ENCODE data around the gene TRANK1.
"Not testable (repeated sequence)": the region's sequence is repeated elsewhere in the genome, so short reads cannot be mapped to it uniquely, and the experiment has no call there.

Gene TRANK1

DNA sequence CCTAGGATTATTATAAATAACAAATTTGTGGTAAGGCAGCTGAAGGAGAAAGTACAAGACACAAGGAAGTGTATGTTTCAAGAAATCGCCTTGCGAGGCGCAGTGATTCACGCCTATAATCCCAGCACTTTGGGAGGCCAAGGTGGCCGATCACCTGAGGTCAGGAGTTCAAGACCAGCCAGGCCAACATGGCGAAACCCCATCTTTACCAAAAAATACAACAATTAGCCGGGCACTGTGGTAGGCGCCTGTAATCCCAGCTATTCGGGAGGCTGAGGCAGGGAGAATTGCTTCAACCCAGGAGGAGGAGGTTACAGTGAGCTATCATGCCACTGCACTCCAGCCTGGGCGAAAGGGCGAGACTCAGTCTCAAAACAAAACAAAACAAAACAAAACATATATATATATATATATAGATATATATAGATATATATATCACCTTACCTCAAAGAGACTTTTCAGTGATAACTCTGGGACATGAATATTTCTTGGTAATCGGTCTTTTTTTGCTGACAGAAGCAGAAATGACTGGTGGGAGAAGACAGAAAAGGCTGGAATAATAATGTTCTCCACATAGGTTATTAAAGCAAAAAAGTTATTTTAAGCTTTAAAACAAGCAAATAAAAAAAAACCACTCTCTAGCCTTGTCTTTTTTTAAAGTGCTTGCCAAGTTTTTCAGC, 52.3 kb downstream of the TRANK1 start:
- DNase-seq (ENCODE audit: low read depth) = no peak

DNA sequence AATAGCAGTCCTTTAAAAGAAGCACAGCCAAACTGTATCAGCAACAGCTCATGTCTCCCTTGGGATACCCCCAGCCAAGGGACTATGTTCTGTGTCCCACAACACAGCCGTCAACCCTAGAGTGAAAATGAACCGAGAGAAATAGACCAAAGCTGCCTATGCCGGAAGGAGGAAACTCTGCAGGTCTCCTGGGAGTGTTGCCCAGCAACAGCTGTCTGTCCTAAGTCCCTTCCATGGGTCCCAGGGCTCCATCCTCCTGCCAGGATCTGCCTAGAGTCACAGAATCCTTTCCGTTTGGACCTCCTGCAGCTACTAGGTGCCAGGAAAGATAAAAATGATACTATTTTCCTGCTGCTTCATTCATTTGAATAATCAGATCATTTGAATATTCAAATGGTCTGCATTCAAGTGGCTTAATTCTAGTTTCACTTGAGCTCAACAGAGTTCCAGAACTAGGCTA, 53.1 kb downstream of the TRANK1 start:
- no peak for DNase-seq (ENCODE audit: low read depth)

DNA sequence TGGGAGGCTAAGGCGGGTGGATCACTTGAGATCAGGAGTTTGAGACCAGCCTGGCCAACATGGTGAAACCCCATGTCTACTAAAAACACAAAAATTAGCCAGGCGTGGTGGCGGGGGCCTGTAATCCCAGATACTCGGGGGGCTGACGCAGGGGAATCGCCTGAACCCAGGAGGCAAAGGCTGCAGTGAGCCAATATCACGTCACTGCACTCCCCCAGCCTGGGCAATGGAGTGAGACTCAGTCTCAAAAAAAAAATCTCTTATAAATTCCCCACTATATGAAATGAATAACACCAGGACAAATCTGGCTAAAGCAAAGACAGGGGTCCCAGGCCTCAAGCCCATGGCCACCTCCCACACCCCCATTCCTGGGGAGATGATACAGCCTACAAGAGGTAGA, 53.8 kb downstream of the TRANK1 start:
- not testable (repeated sequence) for DNase-seq (ENCODE audit: low read depth)

DNA sequence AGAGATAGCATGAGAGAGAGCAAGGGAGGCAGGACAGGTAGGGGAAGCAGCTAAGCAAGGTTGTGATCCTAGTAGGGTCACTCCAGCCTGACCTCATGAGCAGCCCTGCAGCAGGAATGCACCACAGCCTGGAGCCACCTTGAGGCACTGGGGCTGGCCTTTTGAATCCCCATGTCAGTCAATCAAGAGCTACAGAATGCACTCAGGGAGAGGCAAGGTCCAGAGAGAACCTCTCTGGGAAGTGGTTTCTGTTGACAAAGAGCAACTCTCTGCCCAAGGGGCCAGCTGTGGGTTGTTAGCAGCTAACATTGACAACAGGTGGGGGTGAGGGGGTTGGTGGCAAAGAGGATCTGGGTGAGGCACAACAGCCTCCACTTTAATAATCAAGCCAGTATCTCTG, 54.6 kb downstream of the TRANK1 start:
- no peak for DNase-seq (ENCODE audit: low read depth)

DNA sequence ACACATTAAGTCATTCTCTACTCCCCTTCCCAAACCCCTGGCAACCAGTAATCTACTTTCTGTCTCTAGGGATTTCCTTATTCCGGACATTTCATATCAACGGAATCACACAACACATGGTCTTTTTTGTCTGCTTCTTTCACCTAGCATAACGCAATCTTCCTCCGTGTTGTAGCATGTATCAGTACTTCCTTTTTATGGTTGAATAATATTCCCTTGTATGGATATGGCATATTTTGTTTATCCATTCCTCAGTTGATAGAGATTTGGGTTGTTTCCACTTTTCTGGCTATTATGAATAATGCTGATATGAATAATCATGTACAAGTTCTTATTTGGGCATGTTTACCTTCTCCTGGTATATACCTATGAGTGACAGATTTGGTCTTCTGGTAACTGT, 63.1 kb downstream of the TRANK1 start:
- DNase-seq (ENCODE audit: low read depth) = no peak

DNA sequence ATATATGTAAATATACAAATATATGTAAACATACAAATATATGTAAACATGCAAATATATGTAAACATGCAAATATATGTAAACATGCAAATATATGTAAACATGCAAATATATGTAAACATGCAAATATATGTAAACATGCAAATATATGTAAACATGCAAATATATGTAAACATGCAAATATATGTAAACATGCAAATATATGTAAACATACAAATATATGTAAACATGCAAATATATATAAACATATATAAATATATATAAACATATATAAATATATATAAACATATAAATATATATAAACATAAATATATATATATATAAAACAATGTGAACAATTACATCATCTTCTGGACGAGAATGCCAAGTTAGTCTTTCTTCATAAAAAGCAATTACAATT, 65.0 kb downstream of the TRANK1 start:
- not testable (repeated sequence) for DNase-seq (ENCODE audit: low read depth)

DNA sequence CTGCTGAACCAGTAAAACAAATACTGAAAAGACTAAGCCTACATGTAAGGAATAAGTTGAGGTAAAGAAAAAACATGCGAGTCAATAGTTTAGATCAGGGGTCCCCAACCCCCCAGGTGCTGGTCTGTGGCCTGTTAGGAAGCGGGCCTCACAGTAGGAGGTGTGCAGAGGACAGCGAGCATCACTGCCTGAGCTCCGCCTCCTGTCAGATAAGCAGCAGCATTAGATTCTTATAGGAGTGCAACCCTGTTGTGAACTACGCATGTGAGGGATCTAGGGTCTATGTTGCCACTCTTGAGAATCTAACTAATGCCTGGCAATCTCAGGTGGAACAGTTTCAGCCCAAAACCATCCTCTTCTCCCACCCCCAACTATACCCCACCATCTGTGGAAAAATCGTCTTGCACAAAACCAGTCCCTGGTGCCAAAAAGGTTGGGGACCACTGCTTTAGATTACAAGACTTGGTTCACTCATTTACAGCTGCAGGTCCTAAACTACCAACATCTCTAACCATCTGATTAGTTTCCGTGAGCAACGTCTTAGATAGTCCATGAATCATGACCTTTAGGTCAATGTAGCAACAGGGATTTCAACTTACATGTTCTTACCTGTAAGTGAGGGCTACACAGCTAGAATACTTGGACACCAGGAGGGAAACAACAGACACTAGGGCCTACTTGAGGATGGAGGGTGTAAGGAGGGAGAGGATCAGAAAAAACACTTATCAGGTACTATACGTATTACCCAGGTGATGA, 66.7 kb downstream of the TRANK1 start:
- no peak for DNase-seq (ENCODE audit: low read depth)

DNA sequence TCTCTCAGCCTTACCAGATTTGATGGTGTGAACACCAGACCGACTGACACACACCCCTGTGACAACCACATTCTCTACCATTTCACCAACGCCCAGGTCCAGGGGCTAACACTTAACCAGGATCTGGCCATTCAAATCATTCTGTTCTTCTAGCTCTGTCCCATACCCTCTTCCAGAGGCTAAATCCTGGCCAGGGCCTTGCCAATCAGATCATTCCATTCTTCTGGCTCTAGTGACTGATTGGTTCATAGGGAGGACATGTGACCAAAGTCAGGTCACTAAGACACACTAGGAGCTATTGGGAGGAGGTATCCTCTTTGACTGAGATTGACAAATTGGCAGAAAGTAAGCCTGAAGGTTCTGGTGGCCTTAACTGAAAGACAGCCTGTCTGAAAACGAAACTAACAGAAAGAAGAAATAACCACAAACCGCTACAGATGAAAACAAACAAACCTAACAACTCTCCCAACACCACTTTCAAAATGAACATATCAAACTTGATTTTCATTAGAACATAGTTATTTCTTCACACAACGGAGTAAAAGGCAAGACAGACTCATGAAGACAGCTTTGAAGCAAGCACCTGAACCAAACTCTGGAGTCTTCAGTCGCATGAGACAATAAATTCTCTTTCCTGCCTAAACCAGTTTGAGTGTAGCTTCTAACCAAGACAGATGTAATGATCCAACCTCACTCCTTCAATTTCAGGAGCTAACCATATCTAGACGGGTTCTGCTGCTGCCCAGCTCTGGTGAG, 68.5 kb downstream of the TRANK1 start:
- no peak for DNase-seq (ENCODE audit: low read depth)

DNA sequence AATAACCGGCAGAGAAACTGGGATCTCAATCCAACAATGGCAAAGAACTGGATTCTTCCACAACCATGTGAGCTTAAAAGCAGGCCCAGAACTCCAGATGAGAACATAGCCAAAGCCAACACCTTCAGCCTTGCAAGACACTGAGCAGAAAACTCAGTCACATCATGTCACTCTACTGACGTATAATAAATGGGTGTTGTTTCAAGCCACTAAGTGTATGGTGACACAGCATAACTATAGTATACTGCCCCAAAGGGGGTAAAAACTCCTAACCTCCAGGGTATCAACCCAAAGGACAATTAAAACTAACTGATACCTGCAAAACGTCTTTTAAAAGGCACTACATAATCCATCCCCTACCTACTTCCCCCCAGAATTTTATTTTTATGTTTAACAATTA, 69.5 kb downstream of the TRANK1 start:
- DNase-seq (ENCODE audit: low read depth) = no peak

DNA sequence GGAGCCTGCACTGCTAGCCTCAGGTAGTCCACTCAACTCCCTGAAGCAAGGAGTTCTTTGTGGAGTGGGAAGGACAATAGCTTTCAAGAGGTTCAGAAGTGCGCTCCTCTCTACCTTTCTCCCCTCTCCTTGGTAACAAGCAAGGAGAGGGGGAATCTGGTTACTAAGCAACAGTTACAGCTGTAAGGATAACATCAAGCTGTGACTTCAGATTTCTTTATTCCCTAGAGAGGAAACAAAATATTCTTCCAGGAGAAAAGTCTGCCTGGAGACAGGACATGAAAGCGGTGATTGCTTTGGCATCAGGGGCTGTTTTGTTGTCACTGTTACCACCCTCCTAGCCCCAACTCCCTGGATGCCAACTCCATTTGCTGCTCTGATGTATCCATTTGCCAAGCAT, 70.4 kb downstream of the TRANK1 start:
- no peak for DNase-seq (ENCODE audit: low read depth)

DNA sequence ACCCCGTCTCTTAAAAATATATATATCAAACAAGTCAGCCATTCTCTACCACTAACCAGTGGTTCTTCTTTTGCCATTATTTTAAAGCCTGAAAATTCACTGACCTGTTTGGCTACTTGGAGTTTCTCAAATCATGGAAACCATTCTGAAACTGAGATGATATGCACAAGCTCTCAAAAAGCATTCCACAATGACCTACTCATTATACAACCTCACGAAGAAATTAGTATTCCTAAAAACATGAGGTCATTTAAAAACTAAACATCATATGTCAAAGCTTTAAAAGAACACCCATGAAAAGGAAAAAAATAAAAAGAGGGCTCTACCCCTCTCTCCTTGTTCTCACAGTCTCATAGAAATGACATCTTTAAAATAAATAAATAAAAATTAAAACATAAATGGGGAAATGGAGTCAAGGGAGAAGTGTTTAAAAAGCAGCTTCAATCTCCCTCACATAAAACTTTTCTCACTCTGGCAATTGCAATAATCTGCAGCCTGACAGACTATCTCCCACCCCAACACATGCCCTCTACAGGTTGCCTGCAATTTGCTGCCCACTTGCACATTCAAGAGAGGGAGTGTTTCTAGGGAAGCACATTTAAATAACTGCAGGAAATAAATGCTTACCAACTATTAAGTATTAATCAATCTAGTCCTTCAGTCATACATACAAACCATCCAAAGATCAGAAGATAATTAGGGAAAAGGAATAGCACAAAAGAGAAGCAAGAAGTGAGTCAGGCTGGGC, 73.3 kb downstream of the TRANK1 start:
- DNase-seq (ENCODE audit: low read depth) = no peak

DNA sequence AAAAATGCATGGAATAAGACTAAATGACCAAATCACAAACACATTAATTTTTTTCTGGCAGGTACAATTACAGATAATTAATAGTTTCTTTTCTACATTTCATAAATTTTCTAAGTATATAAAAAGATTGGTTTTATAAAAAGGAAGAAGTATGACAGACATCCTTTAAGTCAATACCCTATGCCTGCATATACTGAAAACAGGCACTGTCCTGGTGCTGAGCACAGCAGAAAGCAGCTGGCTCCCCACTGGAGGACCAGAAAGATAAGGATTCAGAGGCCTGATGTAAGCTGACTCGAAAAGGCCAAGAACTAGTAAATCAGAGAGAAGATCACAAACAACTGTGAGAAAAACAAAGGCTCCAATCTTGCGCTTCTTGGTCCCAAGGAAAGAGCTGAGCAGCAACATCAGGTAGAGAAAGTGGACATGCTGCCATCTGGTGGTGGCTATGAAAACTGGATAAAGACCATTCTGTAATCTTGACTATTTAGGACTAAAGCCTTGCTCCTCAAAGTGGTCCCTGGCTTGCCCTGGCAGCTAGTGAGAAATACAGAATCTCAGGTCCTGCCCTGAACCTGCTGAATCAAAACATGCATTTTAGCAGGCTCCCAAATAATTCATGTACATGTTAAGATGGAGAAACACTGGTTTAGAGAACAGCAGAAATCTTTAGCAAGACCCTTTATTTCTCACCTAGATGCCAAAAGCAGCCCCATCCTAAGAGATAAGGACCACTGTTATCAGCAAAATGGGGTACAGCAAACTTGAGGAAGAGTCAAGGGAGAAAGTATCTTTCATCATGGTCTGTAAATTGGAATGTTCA, 76.0 kb downstream of the TRANK1 start:
- peak; percentile 29 for DNase-seq (ENCODE audit: low read depth)

DNA sequence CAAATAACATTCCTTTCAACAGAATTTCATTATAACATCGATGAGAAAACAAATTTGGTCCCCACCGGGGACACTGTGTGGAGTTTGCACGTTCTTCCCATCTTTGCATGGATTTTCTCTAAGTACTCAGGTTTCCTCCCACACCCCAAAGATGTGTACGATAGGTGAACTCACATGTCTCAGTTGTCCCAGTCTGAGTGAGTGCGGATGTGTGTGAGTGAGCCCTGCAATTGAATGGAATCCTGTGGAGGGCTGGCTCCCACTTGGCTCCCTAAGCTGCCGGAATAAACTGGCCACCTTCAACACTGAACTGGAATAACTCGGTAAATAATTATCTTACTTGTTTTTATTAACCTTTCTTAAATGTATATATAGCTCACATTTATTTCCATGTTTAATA, 77.0 kb downstream of the TRANK1 start:
- DNase-seq (ENCODE audit: low read depth) = no peak

DNA sequence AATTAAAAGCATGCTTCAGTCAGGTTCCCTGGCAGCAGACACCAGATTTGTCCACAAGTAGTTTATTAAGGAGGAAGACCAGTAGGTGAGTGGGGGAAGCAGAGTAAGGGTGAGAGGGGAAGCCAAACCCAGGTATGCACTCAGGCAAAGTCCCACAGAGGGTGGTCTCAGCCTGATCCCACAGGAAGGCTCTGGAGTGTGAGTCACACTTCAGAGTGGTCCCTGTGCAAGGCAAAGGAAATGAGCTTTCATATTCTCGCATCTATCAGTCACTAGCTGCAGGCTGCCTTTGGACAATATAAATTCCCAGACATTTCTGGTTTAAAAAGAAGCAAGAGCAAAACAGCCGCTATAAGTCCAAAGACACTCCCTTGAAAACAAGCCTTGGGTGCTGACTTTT, 78.5 kb downstream of the TRANK1 start:
- no peak for DNase-seq (ENCODE audit: low read depth)

DNA sequence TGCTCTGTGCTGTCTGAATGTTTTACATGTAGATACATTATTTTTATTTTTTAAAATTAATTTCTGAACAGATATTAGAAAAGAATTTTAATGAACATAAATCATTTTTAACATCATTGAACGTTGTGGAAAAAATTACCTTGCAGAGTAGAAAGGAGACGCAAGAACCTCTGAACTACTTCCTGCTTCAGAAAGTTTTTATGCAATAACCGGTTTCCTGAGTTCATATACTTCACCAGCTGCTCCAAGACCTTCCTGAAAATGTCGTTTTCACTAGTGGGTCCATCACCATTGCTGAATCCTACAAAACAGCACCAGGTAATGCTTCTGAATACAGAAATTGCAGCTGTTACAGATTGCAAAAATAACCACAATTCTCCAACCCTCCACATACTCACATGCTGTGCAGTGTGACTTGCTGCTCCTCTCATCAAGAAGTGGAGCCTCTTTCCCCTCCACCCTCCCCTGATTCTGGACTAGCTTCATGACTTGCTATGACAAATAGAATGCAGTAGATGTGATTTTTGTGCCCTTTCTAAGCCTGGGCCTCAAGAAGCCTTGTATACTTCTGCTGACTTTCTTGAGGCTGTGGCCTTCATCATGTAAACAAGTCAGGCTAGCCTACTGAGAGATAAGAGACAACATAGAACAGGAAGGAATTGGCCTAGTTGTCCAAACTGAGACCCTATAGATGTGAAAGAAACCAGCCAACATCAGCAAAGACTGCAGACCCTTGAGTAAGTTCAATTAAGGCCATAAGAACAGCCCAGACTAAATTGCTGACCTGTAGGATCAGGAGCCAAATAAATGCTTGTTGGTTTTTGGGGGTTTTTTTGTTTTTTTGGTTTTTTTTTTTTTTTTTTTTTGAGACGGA, 80.4 kb downstream of the TRANK1 start:
- DNase-seq (ENCODE audit: low read depth) = no peak

DNA sequence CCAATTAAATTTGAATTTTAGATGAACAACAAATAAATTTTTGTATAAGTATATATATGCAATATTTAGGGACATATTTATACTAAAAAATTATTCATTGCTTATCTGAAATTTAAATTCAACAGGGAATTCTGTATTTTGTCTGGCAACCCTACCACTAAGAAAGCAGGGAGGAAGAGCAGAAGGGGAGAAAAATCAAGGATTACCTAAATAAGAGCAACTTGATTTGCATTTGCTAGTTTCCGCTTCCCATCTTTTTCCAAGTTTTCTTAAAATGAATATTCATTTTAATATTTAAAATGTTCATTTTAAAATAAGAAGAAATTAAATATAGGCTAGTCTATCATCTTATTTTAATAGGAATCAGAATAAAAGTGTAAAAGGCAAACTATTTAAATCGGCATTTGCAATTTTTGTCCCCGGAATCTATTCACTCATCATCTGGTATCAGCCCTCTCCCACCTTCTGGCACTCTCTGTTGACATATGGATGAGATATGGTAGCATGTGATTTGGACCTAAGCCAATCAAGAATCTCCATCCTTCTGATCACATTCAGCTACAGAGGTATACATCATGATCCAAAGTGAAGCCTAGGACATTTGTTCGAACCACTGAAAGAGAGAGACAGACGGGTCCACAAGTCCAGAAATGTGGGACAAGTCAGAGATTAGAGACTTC, 82.6 kb downstream of the TRANK1 start:
- no peak for DNase-seq (ENCODE audit: low read depth)

DNA sequence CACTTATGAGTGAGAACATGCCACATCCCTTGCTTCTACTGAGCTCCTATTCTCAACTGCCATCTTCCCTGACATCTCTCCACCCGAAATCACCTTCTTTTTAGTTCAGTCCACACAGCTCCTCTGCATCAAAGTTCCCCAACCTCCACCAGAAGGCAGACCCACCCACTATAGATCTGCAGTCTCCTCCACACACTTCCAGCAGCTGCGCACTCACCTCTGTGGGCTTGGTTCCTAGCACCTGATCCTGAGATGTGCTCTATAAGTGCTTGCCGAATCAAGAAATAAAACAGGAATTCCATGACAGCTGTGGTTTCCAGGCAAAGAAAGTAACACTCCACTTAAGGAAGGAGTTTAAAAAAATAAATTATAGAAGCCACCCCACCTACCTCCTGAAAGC, 85.4 kb downstream of the TRANK1 start:
- DNase-seq (ENCODE audit: low read depth) = no peak

DNA sequence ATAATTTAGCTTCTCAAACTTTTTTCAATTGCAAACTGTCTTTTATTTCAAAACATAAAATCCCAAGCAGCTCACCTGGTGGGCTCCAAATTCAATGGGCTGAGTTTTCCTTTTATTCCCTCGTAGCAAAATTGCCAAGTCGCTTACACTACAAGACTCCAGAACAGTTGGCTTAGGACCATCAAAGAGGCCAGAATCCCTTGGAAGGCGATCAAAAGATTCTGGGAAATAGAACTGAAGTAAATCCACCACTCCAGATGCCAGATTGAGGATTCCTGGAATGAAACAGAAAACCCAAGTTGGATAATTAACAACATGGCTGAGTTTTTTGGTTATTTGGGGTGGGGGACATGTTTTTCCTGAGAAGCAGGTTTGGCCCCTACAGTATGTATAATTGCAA, 92.8 kb downstream of the TRANK1 start:
- no peak for DNase-seq (ENCODE audit: low read depth)

DNA sequence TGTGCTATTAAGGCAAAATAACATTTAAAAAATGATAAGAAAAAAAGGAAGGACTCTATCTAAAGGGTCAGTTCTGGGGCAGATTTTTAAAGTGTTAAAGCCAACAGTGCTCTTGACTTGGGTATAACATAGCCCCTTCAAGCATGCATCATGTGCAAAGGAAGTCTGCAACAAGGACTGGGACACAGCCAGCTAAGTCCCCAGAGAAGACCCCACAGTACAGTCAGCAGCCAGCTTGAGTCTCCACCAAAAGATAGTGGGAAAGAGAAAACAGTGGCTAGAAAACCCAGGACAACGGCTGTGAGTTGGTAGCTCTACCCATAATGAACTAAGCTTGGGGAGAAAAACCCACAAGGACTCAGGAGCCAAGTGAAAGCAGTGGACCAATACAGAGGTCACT, 94.1 kb downstream of the TRANK1 start:
- no peak for DNase-seq (ENCODE audit: low read depth)

DNA sequence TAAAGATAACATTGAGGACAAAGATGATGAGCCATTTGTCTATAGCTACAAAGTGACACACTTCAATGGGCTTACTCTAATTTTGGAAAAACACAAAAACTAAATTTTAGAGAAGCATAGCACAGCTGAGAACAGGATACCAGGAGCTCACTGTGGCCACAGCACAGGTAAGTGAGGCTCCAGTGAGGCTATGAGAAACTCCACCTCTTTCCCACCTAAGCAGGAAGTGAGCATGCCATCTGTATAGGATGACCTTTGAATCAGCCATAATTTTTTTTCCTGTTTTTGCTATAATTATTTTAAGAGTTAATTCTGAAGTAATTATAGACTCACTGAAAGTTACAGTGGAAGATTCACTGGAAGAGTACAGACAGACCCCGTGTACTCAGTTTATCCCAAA, 98.4 kb downstream of the TRANK1 start:
- DNase-seq (ENCODE audit: low read depth) = no peak
